HepG2 (cell line): ENCODE data around the gene RIMBP2. TPM values are rescaled to one million over a fixed set of nuclear protein-coding genes. Genes with fewer than 3 reads are reported as not detected.

ENCODE experiments used
- ATAC-seq: fragments of 200-7000 bp; cut with Tn5 transposase; 3 replicates; pipeline ENCODE4 v1.9.1; 2020; ENCODE audit warnings: mild to moderate bottlenecking, moderate library complexity
- BruUV-seq: library from RNA; stranded (reverse); fragments of 400-500 nt; replicated peaks from 2 replicates; lab custom pipeline; 2021; lab: Mats Ljungman, UMichigan
- CTCF ChIA-PET: fragments of 300-600 bp; formaldehyde crosslinking; extraction: SDS; loops from one replicate; lab custom pipeline; 2021; ENCODE audit warnings: low total read pairs, inconsistent platforms, low intra/inter-chr PET ratio; lab: Yijun Ruan, JAX
- POLR2A ChIA-PET: fragments of 350-600 bp; sonication (Branson Sonifier 250); formaldehyde crosslinking; loops from one replicate; lab custom pipeline; 2020; ENCODE audit warnings: antibody characterized with exemption, inconsistent platforms; lab: Yijun Ruan, JAX
- DNase-seq: peaks from one replicate; pipeline ENCODE4 v3.0.0-alpha.2; 2015; ENCODE audit warnings: low spot score
- FAIRE-seq: peaks from 3 replicates; lab custom pipeline; 2011; peaks lifted over from hg19 to GRCh38; lab: Jason Lieb, UNC
- H2AFZ ChIP-seq: one replicate; pipeline ENCODE4 v1.6.1; 2011; ENCODE audit warnings: low read length, inconsistent platforms
- H3K27ac ChIP-seq: fragments of 300-600 bp; 3 replicates; pipeline ENCODE4 v1.8.0; 2011; ENCODE audit warnings: mixed run types, mild to moderate bottlenecking, mixed read lengths, low read length, inconsistent platforms; ENCODE audit not compliant: insufficient read depth; ENCODE audit errors: extremely low read length
- H3K27me3 ChIP-seq, 2 experiments: fragments of 200-600 bp in 1 of 2; 2 replicates in 1 of 2; 3 replicates in 1 of 2; pipeline versions ENCODE4 v1.6.0 to v1.8.0; 2011; ENCODE audit warnings: low read length in 2 of 2, mild to moderate bottlenecking in 2 of 2, moderate library complexity in 2 of 2, inconsistent platforms in 1 of 2; ENCODE audit not compliant: insufficient read depth in 2 of 2, control insufficient read depth in 1 of 2
- H3K36me3 ChIP-seq, 2 experiments: fragments of 200-600 bp in 1 of 2; replicated peaks in 1 of 2; 2 replicates in 1 of 2; 3 replicates in 1 of 2; pipeline versions ENCODE4 v1.5.1 to v1.8.0; 2011; ENCODE audit warnings: low read length in 2 of 2, inconsistent platforms in 1 of 2; ENCODE audit not compliant: insufficient read depth in 2 of 2, control insufficient read depth in 1 of 2
- H3K4me1 ChIP-seq: 2 replicates; pipeline ENCODE4 v1.5.1; 2012; ENCODE audit warnings: low read length, inconsistent platforms; ENCODE audit not compliant: insufficient read depth
- H3K4me2 ChIP-seq: 2 replicates; pipeline ENCODE4 v1.6.0; 2011; ENCODE audit warnings: low read depth, low read length, inconsistent platforms
- H3K4me3 ChIP-seq, 3 experiments: fragments of 200-600 bp in 1 of 3; sonication (generic), shearing (Covaris generic) in 1 of 3; replicated peaks in 1 of 3; 2 replicates each; pipeline ENCODE4 v1.5.1; 2011 to 2016; ENCODE audit warnings: low read length in 3 of 3, inconsistent platforms in 2 of 3, low read depth in 2 of 3, mild to moderate bottlenecking in 2 of 3, control low read depth in 1 of 3, mixed read lengths in 1 of 3; ENCODE audit not compliant: insufficient read depth in 1 of 3
- H3K79me2 ChIP-seq: one replicate; pipeline ENCODE4 v1.6.1; 2011; ENCODE audit warnings: low read length, inconsistent platforms; ENCODE audit not compliant: insufficient read depth
- H3K9ac ChIP-seq: 2 replicates; pipeline ENCODE4 v1.6.0; 2011; ENCODE audit warnings: mild to moderate bottlenecking, low read depth, low read length, inconsistent platforms; ENCODE audit not compliant: insufficient read depth
- H3K9me3 ChIP-seq: 2 replicates; pipeline ENCODE4 v1.5.1; 2012; ENCODE audit warnings: mild to moderate bottlenecking, low read length
- H4K20me1 ChIP-seq: 2 replicates; pipeline ENCODE4 v1.6.0; 2011; ENCODE audit warnings: inconsistent platforms, mild to moderate bottlenecking, low read length, moderate library complexity; ENCODE audit not compliant: insufficient read depth
- ATM ChIP-seq: fragments of 450-650 bp; IDR thresholded peaks from 2 replicates; pipeline ENCODE4 v1.7.1; 2017; ENCODE audit warnings: mild to moderate bottlenecking, borderline replicate concordance
- CAMTA2 ChIP-seq: sonication (generic); formaldehyde crosslinking; IDR thresholded peaks from 2 replicates; pipeline ENCODE4 v1.4.0; 2020; ENCODE audit warnings: mild to moderate bottlenecking, missing genetic modification reagents, borderline replicate concordance
- DMAP1 ChIP-seq: IDR thresholded peaks from 2 replicates; pipeline ENCODE4 v1.6.1; 2016
- DR1 ChIP-seq: sonication (generic); formaldehyde crosslinking; IDR thresholded peaks from 2 replicates; pipeline ENCODE4 v1.8.0; 2021; ENCODE audit warnings: mild to moderate bottlenecking, missing genetic modification reagents, inconsistent platforms
- GMEB2 ChIP-seq: IDR thresholded peaks from 2 replicates; pipeline ENCODE4 v1.6.1; 2016; ENCODE audit warnings: missing biosample characterization, missing genetic modification reagents, low read depth
- HMGXB3 ChIP-seq: sonication (generic); formaldehyde crosslinking; IDR thresholded peaks from 2 replicates; pipeline ENCODE4 v1.4.0; 2020; ENCODE audit warnings: missing genetic modification reagents, borderline replicate concordance
- HOXD1 ChIP-seq: sonication (generic); formaldehyde crosslinking; IDR thresholded peaks from 2 replicates; pipeline ENCODE4 v1.5.0; 2020; ENCODE audit warnings: missing genetic modification reagents
- THAP11 ChIP-seq: IDR thresholded peaks from 2 replicates; pipeline ENCODE4 v1.6.1; 2016; ENCODE audit warnings: missing biosample characterization, missing genetic modification reagents
- ZNF329 ChIP-seq: sonication (generic); formaldehyde crosslinking; IDR thresholded peaks from 2 replicates; pipeline ENCODE4 v1.9.0; 2021; ENCODE audit warnings: low read depth, mild to moderate bottlenecking, missing genetic modification reagents
- ZNF331 ChIP-seq: sonication (generic); formaldehyde crosslinking; IDR thresholded peaks from 2 replicates; pipeline ENCODE4 v1.4.0; 2020; ENCODE audit warnings: missing genetic modification reagents
- ZNF382 ChIP-seq: sonication (generic); formaldehyde crosslinking; IDR thresholded peaks from 2 replicates; pipeline ENCODE4 v1.5.0; 2020; ENCODE audit warnings: missing genetic modification reagents, mild to moderate bottlenecking, borderline replicate concordance
- ZSCAN21 ChIP-seq: sonication (generic); formaldehyde crosslinking; IDR thresholded peaks from 2 replicates; pipeline ENCODE4 v1.8.0; 2022; ENCODE audit warnings: mild to moderate bottlenecking, missing genetic modification reagents, moderate library complexity, borderline replicate concordance
- WGBS: methylation state at CpG from one replicate; pipeline ENCODE4 v1.1.6; 2017; ENCODE audit warnings: low lambda C conversion rate; 5-methylcytosine and 5-hydroxymethylcytosine counted together
- in situ Hi-C: cut with HindIII; loops from 2 replicates; pipeline ENCODE4 v1.10.0; 2017; ENCODE audit warnings: low pct_unique_long_range_greater_than_20kb; ENCODE audit not compliant: extremely low pct_ligation_motif_present
- intact Hi-C: fragments of 100-400 bp; cut with micrococcal nuclease; formaldehyde crosslinking; loops from one replicate; pipeline ENCODE4 v1.10.0; 2022; ENCODE audit not compliant: unreplicated experiment
- polyA plus RNA-seq, 8 experiments: library from polyadenylated mRNA; depleted of rRNA in 3 of 8; stranded (reverse) in 7 of 8; unstranded in 1 of 8; fragments of >200 nt; fragmentation: Illumina TruSeq in 4 of 8; extraction: Trizol in 4 of 8; gene quantifications; 2 replicates each; pipeline versions ENCODE4 v1.2.1 to v1.2.3, GENCODE V29; 2011 to 2016; ENCODE audit warnings: low read depth in 4 of 8, missing spikeins in 1 of 8, mixed read lengths in 1 of 8; ENCODE audit not compliant: insufficient read depth in 1 of 8
- total RNA-seq, 5 experiments: library from RNA; depleted of rRNA; stranded (reverse); fragments of >200 nt; fragmentation: Illumina TruSeq; extraction: Trizol; gene quantifications; 2 replicates each; pipeline ENCODE4 v1.2.3, GENCODE V29; 2016; ENCODE audit warnings: low read depth in 1 of 5

The RIMBP2 gene
- total and polyA plus RNA-seq, 2 of the 13 experiments (the other 11 are each of a cell fraction or from before 2014, with no cell fraction given): 0.03 TPM; not detected in 1

DNA sequence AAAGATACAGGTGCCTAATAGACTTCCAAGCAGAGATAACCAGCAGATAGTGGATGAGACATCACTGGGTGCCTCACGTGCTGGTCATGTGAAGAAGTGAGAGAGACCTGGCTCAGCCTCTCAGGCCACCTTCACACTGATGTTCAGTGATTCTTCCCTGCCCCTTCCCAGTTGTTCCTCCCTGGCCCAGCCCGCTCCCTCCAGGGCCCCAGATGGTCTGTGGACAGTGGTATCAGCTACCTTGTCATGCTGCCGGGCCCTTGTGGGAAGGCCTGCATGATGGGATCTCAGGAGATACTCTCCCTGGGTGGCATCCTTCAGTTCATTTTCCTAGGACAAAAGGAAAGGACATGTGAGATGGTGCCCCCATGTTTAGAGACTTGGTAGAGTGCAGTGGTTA is 198.5 kb downstream of the RIMBP2 start:
- BruUV-seq: no TSS peak
- Histone ChIP-seq H3K4me1 (no peaks in the 10 kb centered on the region), H3K27me3 (peaks cover 3 to 15% of the 10 kb centered on the region in 2 experiments; a peak in 4 of 5 replicates), H3K4me2 (no peak overlapping the region), H3K79me2 (no peaks in the 10 kb centered on the region), H3K4me3 (no peak overlapping the region), H2AFZ (no peak overlapping the region), H3K9ac (no peak overlapping the region), H3K27ac (no peak overlapping the region), H3K36me3 (no peaks in the 10 kb centered on the region), H3K9me3 (no peaks in the 10 kb centered on the region), H4K20me1 (no peaks in the 10 kb centered on the region)
- WGBS: 0% methylated on average over 2 of the region's 3 CpGs
- DNase-seq (no peak), ATAC-seq (no peak), FAIRE-seq (no peak)
- TF ChIP-seq ZSCAN21 (CRISPR knock-in tag) (no peak), CAMTA2 (CRISPR knock-in tag) (no peak), ZNF382 (no peak), HMGXB3 (CRISPR knock-in tag) (no peak), DR1 (CRISPR knock-in tag) (no peak), ZNF329 (CRISPR knock-in tag) (no peak), THAP11 (CRISPR knock-in tag) (no peak), HOXD1 (CRISPR knock-in tag) (no peak), ATM (no peak), ZNF331 (CRISPR knock-in tag) (no peak), GMEB2 (CRISPR knock-in tag) (no peak), DMAP1 (CRISPR knock-in tag) (no peak)
- in situ Hi-C loops (no loop called here), intact Hi-C loops (no loop called here)
- ChIA-PET CTCF (no interaction called here), POLR2A (no interaction called here)
